Right ventricle myocardium inferior (tissue), 1 donor: ENCODE results near the gene TLR5. TPM values are rescaled to one million over a fixed set of nuclear protein-coding genes. Genes with fewer than 3 reads are reported as not detected.

Experiments used
- ATAC-seq: fragments of 200-7000 bp; cut with Tn5 transposase; one replicate; pipeline ENCODE4 v1.9.1; 2020; ENCODE audit warnings: mild to moderate bottlenecking, moderate library complexity
- DNase-seq: peaks from one replicate; pipeline ENCODE4 v3.0.0; 2021; ENCODE audit errors: missing footprints
- intact Hi-C: fragments of 100-400 bp; cut with DNase I; formaldehyde crosslinking; loops from one replicate; pipeline ENCODE4 v1.11.0; 2022
- total RNA-seq: library from RNA; stranded (reverse); fragmentation: NEBNext Ultra II Directional; extraction: Animal tissue kit (Norgen Biotek cat#: 25700); gene quantifications from one replicate; pipeline ENCODE4 v1.2.1, GENCODE V29; 2021
- donor health status: DM: no; HTN: yes; CAD: no; lungs with severe emphysema.

The TLR5 gene
- total RNA-seq, 1 donor from 2014 or later: 3.1 TPM

DNA sequence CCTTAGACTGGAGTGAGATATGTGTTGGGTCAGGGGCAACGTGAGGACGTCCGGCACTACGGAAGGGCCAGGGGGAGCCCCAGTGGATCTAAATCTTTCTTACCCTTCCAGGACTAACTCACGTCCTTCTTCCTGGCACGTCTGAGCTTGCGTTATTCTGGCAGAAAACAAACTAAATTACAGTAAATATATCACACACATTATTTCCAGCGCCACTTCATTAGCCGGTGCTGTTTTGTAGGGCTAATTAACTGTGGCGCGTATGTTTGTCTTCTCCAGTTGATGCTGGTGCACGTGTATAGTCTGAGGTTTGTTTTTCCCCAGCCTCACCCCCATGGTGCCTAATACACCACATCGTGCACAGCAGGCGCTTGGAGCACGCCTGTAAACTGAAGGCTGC is 59.2 kb downstream of the TLR5 start:
- ATAC-seq: no peak
- intact Hi-C loops: loop anchor here (2.0 kb wide), 1 partner anchor 39 kb away; no protein-coding TSS in a partner anchor

DNA sequence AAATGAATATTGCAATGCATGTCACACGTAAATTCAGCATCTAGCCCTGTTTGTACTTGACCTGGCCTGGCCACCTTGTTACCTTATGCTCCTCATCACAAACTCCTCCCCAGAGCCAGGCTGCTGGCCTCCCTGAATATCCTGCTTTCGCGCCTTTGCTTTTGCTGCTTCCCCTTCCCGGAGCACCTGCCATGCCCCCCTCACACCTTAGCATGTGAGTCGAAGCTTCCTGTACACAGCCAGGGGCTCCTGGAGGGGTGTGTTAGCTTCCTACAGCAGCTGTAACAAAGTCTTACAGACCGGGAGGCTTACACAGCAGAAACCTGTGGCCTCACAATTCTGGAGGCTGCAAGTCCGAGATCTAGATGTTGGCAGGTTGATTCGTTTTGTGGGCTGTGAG is 60.1 kb downstream of the TLR5 start:
- DNase-seq (no peak), ATAC-seq (no peak)
- intact Hi-C loops: loop anchor here (2.0 kb wide), 1 partner anchor 40 kb away; no protein-coding TSS in a partner anchor

More for the DNA sequence above, 59.2 kb downstream of the TLR5 start:
- no peak for DNase-seq

DNA sequence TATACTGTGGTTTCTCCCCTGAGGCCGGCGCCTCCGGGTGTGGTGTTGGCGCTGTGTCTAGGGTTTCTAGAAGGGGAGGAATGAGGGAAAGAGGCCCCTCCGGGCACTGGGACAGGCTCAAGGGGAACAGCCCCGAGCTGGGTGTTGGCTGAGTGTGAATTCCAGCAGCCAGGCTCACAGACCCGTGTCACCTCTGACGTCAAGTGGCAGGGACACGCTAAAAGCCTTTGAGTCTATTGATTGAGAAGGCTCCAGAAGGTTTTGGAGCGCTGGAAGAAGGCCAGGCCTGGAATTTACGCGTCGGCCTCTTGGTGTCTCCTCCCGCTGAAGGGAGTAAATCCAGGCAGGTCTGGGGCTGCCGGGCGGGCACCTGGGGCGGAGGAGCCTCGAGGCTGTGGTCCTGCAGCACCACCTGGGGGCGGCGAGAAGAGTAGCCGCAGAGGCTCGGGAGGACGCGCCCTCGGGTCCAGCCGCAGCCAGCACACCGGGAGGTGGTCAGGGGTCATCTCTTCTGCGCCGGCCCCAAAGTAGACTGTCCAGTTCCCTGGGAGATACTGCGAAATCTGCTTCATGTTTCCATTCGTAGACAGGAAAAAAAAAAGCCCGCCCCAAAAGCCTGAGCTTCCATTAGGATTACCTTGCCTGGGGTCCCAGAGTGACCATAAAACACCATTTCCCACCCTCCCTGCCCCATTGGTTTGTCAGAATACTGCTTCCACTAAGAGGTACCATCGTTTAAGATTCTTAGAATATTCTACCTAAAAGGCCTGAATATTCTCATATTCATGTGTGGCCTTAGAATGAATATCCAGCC is 61.7 kb downstream of the TLR5 start:
- DNase-seq (peak; percentile 88), ATAC-seq (peak; percentile 95)
- intact Hi-C loops: loop anchor here (1.0 kb wide), 2 partner anchors 288 to 343 kb away; no protein-coding TSS in a partner anchor

DNA sequence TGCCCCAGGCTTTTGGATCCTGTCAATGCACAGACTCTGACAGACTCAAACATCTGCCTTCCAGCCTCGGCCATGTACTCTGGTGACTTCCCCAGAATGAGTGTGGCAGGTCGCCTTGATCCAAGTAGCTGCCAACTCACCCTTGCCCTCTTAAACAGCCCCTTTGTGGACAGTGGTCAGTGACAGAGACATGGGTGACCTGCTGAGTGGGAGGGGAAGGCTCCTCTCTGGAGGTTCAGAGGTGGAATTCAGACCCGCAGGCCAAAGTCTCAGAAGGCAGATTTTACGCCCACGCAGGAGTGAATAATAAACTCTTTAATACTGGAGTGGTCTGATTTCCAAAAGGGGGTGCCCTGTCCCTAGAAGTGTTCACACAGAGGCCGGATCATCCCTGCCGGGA is 63.5 kb downstream of the TLR5 start:
- ATAC-seq (no peak), DNase-seq (no peak)
- intact Hi-C loops: loop anchor here (5.0 kb wide), 1 partner anchor 262 kb away; the partner anchor contains the start of gene DISP1

DNA sequence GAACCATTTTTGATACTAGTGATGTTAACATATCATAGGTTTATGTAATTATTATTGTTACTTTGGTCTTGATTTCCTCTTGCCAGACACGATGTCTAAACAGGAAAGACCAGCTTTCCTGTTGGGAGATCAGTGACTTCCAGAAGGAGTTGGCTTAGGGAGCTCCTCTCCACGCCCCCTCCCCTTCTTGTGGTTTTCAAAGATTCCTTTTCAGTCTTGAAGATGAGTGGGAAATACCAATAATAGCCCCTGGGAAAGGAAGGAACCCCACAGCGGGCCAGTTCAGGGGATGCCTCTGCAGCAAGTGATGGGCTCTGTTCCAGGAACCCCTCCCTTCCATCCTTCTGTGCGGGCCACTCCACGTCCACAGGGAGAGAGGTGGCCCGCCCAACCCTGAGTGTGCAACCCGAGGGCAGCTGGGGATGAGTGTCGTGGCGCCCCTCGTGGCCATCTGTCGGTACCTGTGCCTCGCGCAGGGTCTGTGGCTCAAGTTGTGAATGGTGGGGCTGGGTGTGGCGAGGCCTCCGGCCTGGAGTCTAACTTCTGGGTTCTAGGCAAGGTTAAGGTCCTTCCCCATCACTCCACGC is 65.7 kb downstream of the TLR5 start:
- ATAC-seq (no peak), DNase-seq (no peak)
- intact Hi-C loops: loop anchor here (2.0 to 5.0 kb wide), 2 partner anchors 55 to 260 kb away; partner anchors contain the start of gene DISP1

DNA sequence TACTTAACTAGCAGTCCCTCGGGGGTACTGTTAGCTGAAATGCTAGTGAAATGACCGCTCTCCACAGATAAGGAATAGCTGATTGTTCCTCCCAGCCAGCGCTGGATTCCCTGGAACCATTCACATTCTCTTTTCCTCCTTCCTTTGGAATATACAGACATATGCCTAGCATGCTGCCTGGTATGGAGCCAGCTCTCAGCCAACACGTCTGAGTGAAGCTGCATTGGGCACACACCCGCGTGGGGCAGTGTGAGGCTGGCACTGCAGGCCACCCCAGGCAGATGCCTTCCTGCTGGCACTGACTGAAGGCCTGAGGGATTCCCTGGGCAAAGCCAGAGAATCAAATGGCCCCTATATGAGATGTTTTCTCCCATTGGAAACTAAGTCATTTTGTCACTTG is 66.7 kb downstream of the TLR5 start:
- ATAC-seq: peak; percentile 71
- no peak for DNase-seq
- intact Hi-C loops: loop anchor here (2.0 to 5.0 kb wide), 2 partner anchors 54 to 259 kb away; partner anchors contain the start of gene DISP1

DNA sequence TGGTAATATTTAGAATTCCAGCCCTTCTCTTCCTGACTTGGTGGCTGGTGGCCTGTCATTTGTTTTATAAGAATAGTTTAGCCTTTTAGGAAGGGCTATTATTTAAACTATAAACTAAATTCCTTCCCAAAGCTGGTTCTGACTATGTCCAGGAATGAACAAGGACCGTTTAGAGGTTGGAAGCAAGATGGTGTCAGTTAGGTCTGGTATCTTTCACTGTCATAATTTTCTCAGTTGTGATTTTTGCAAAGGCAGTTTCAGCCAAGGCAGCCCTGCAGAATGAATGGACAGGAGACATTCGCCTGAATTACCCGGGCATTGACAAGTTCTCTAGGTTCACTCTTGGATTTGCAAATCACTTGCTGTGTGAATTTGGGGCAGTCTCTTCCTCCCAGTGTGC is 67.2 kb downstream of the TLR5 start:
- ATAC-seq (no peak), DNase-seq (no peak)
- intact Hi-C loops: loop anchor here (2.0 to 5.0 kb wide), 3 partner anchors 53 to 259 kb away; partner anchors contain the start of gene DISP1

DNA sequence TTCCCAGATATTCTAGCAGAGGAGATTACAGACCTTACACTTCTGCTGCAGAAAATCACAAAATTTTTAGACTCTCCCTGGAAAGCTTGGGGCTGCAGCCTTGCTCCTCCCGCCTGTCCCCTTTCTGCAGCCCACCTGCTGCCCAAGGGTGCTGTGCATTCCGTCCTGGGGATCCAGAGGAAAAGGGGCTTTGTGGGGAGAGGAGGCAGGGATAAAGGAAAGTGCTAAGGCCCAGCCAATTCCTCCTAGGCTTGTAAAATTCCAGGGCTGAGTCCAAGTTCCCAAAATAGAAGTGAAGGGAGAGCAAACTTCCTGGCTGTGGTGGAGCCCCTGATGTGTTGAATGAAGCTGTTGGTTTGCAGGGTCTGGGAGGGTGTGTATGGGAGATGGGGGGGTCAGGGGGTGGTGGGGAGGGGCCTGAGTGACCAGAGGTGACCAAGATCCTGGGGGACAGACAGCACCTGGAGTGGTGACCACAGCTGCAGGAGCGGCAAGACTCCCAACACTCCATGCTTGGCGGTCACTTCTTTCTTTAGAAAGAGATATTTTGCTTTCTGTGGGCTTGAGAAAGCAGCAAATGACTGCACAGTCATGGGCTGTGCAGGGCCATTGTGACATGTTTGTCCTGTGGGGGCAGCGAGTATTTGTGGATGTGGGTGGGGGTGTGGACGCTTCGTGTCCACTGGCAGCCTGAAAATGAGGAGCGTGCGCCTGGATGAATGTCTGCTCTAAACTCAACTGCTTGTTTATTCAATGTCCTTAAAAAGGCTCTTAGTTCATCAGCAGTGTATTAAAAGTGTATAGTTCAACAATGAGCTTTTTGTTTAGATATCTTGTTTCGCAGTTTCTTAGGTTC is 68.4 kb downstream of the TLR5 start:
- ATAC-seq: peak; percentile 51
- no peak for DNase-seq
- intact Hi-C loops: loop anchor here (2.0 to 5.0 kb wide), 2 partner anchors 146 to 257 kb away; partner anchors contain the start of gene DISP1

DNA sequence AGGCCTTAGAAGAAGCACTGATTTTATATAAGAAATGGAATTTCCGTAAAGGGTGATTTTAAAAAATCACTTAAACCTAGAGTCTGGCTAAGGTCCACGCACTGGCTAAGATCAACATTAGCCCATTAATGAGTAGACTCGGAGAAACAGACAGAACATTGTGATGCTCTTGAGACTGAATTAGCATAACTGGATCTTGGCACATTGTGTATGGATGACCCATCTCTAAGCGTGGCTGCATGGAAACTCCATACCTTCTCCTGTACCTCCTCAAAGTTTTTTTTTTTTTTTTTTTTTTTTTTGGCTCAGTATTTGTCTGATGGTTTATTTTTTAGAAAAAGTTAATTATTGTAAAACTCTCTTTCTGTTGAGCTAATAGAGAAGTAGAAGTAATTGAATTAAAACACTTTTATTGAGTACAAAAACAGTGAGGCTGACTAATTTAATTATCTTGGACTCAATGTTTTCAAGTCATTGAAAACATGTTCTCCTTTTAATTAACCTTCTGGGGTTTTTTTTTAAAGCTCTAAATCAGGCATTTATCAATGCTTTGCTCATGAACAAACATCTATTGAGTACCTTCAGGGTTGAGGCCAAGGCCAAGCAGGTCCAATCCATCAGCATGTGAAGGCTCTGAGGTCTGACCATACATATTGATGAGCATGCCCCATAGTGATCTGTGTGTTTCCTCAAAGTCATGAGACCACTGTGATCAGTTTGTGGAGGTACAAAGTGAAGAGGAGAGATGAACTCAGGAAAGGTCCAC is 74.0 kb downstream of the TLR5 start:
- DNase-seq (no peak), ATAC-seq (no peak)
- intact Hi-C loops: loop anchor here (5.0 kb wide), 1 partner anchor 37 kb away; no protein-coding TSS in a partner anchor

DNA sequence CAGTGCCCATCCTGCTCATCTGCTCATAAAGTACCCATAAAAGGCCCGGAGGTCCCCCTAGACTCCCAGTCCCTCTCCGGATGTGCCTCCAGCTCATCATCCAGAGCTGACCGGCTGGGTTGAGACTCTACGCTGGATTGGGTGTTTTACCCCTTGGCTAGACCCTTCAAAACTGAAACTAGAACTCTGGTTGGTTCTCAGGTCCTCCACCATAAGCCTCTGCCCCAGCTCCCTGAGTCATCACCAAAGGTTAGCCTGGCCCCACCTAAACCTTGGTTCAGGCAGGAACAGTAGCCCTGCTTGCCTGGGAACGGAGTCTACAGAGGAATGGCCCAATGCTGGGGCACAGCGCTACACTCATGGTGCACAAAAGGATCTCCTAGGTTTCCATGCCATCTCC is 75.1 kb downstream of the TLR5 start:
- DNase-seq (no peak), ATAC-seq (no peak)
- intact Hi-C loops: loop anchor here (5.0 kb wide), 1 partner anchor 36 kb away; no protein-coding TSS in a partner anchor

DNA sequence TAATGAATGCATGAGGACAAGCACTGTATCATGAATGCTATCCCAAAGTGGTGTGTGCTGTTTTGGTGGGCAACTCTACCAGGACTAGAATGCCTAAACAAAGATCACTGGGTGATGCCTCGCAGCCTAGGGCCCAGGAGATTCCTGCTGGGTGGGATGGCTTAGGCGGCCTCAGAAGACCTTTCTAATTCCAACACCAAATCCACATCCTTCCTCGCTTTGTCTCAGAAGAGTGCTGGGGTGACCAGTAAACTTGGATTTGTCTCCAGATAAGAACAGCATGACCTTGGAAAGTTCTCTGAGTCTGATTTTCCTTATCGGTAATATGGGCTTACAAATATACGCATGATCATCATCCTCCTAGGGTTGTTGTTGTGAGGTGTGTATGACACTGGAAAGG is 76.6 kb downstream of the TLR5 start:
- no peak for ATAC-seq
- intact Hi-C loops: loop anchor here (5.0 kb wide), 1 partner anchor 34 kb away; no protein-coding TSS in a partner anchor

DNA sequence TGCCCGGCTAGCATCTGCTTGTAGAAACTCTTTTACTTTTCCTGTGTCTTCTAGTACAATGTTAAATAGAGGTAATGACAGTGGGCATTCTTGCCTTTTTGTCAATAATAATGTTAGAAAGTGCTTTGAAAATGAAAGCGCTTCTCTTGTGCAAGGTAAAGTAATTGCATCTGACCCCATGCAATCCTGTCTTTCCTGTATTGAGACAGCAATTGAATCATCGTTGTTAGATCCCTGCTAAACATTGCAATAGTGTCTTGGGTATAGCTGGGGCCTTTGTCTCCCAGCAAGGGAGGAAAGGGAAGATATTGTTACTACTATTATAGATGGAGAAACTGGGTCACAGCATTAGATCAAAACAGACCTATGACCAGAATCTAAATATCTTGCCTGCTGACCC is 80.9 kb downstream of the TLR5 start:
- ATAC-seq (no peak), DNase-seq (no peak)
- intact Hi-C loops: no loop called here

More for the DNA sequence above, 76.6 kb downstream of the TLR5 start:
- no peak for DNase-seq

DNA sequence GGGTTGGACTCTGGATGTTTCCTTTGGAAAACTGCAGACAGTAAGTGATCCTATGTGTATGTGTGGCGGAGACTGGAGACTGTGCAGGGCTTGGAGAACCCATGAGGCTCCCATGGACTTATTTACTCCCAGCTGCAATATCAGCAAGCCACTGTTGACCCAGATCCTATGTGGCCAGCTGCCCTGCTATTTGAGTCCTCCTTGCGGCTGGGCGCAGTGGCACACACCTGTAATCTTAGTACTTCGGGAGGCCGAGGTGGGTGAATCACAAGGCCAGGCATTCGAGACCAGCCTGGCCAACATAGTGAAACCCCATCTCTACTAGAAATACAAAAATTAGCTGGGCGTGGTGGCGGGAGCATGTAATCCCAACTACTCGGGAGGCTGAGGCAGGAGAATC is 83.5 kb downstream of the TLR5 start:
- ATAC-seq (no peak), DNase-seq (no peak)
- intact Hi-C loops: no loop called here

Other genes with a start within 250 kb of the TLR5 start
- 8.7 TPM for gene SUSD4, start 220.9 kb upstream of the TLR5 start, total RNA-seq